Middle frontal gyrus (tissue), 1 donor: ENCODE results near the gene RAB11FIP5.
"Not testable (repeated sequence)": the region's sequence is repeated elsewhere in the genome, so short reads cannot be mapped to it uniquely, and the experiment has no call there.

Source experiments
- DNase-seq: peaks from one replicate; pipeline ENCODE4 v3.0.0-alpha.2; 2015; ENCODE audit warnings: low spot score; ENCODE audit errors: extremely low spot score

Gene RAB11FIP5

DNA sequence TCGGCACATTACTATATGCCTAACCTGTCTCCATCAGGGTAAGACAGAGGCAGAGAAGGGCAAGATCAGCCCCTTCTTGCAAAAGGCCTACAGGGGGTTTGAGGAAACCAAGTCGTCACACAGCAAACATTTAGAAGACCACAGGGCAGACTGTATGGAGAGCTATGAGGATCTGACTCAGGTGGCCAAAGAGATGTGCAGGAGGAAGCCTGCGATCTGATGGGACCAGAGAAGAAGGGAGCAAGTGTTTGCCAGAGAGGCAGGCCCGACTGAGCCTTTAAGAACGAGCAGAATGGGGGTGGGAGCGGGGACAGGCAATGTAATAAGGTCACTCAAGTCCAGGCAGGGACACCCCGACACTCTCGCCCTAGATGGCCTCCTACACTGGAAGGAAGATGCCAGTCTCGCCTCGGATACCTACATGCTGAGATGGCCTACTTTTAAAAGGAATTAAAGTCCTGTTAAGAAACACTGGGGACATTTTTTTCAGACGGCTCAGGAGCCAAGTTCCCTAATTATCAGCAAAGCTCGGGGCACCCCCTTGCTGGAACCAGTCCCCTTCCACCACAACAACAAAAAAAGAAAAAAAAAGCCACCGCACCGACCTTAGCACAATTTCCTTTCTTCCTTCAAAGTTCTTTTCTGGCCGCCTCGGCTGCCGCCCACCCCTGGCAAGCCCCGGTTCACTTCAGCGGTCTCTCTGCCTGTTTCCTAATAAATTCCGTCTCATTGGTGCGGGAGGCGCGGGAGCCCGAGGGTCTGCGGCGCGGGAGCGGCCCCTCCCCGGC is 42.7 kb downstream of the RAB11FIP5 start:
- DNase-seq, result no peak

DNA sequence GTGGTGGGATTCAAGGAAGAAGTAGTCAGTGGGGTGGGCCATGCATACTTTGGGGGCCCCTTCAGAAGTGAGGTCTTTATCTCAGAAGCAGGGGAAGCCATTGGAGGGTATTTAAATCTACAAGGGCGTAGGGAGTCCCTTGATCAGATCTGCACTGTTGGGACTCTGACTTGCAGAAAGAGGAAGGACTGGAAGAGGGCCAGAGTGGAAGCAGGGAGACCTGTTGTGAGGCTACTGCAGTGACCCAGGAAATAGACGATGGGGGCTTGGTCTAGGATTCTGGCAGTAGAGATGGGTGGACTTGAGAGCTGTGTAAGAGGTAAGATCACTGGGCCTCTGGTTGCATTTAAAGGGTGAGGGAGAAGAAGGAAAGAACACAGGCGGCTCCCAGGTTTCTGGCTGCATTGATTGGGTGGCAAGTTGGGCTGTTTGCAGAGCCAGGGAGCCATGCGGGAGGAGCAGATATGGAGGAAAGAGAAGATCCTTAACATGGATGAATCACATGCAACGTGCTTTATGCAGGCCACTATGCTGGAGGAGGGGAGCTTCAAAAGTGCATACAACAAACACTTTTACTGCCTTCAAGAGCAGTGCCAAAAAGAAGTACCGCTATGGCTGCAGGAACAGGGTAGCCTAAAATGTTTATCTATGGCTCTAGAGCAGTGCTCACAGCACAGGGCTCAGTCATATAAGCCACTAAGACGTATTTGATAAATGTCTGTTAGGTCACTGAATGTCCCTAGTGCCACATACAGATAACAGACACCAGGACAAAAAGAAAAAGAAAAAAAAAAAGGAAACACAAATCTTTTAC is 43.5 kb downstream of the RAB11FIP5 start:
- DNase-seq, result no peak

DNA sequence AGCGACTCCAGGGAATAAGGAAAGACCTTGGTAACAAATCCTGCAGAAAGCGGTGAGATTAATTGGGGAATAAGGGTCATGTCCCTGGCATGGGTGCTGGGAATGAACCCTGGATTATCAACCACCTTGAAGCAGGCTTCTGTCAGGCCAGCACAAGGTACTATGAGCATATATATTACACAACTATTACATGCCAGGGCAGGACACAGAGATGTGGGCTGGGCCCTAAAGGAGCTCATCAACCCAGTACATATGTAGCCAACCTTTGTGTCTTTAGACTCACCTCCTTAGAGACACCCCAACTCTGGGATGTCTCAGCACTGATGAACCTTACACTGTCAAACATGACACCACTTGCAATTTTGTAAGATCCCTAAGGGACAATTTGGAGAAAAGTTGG is 44.6 kb downstream of the RAB11FIP5 start:
- no peak for DNase-seq

DNA sequence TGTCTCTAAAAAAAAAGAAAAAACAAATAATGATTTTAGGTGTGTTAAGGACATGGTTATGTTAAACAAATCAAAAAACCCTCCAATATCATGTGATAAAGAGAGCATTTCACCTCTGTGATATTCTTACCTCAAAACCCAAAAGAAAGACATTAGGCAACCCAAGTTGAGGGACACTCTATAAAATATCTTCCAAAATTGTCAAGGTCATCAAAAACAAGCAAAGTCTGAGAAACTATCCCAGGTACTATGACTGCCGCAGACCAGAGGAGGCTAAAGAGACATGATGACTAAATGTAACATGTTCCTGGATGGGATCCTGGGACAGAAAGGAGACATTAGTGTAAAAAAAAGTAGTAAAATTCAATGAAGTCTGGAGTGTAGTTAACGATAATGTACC is 45.7 kb downstream of the RAB11FIP5 start:
- DNase-seq, result no peak

DNA sequence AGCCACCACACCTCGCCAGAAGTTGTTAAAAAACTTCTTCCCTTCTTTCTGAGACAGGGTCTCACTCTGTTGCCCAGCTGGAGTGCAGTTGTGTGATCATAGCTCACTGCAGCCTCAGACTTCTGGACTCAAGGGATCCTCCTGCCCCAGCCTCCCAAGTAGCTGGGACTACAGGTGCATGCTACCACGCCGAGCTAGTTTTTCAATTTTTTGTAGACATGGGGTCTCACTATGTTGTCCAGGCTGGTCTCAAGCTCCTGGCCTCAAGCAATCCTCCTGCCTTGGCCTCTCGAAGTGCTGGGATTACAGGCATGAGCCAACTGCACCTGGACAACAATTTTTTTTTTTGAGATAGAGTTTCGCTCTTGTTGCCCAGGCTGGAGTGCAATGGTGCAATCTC is 47.7 kb downstream of the RAB11FIP5 start:
- DNase-seq, result not testable (repeated sequence)

DNA sequence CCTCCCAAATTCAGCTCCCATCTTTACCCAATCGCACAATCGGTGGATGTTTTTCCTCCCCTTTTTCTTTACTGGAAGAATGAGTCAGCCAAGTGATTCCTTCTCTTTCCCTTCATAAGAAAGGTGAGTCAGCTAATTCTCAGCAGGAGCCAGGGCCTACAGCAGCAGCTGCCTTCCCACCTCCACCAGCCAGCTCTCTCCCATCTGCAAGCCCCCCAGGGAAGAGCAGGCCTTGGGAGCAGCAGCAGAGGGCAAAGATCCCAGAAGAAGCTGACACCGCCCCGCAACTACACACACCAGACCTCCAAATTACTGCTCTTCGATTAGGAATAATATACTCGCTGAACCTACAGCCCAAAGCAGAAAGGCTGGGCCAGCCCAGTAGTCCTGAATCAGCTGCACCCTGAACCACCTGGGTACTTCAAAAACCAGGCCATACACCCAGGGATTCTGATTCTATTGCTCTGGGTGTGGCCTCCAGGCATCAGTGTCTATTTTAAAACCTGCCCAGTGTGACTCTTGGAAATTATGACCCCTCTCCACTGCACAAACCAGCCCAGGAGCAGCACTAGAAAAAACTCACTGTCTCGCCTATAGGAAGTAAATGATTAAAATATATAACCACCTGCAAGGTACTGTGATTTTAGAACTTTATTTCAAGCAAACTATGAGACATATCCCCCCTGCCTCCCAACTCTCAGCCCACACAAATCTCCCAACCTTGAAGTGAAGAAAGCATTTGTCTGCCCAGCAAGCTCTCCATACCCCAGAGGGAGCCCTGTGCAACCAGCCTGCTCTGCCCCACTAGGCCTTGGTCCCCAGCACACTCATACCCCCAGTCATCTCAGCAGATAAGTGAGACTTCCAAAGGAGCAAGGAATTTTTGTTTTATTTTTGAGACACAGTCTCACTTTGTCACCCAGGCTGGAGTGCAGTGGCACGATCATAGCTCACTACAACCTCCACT is 48.6 kb downstream of the RAB11FIP5 start:
- no peak for DNase-seq

DNA sequence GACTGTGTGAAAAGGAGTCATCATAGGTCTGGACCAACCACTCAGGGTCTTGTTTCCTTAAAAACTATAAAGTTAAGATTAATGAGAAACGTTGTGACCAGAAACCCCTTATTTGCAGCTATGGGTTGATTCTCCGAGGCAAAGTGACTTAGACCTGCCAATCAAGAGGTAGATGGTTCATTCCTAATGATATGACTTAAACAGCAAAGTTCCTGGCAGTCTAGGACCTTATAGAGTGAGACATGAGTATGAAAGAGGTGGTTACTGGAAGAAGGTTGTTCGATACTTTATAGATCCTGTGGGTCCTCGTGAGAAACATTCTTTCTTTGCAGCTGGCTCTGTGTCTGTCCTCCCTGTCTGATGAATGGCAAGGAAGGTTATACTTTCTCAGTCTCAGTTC is 49.3 kb downstream of the RAB11FIP5 start:
- no peak for DNase-seq

DNA sequence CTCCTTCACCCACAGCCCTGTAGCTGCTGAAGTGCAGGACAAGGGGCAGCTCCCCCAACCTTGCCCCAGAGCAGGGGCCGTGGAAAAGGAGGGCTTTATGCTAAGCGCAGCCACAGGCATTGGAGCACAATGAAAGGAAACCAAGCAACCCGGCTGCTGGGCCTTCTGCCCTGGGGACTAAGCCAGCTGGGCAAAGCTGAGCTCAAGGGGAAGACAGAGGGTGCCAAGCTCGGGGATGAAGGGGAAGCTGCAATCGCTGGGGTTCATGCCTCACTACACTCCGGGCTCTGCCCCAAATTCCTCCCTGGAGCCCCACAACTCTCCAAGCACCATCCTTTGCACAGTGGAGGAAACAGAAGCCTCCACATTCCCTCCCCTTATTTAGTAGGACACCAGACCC is 53.6 kb downstream of the RAB11FIP5 start:
- no peak for DNase-seq

DNA sequence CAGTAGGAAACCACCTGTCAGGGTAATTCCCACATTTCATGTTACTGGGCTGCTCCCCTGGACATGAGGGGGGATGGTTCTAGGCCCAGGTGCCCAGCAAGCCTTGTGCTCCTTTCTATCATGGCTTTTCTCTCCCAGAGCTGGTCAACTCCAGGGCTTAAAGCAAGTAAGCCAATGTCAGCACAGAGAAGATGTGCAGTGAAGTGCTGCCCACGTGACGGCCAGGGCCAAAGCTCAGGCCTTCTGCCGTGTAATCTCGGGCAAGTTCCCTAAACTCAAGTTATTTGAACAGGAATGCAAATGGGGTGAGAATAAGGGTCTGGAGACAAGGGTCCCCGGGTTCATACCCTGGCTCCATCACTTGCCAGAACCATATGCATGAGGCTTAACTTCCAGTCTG is 57.8 kb downstream of the RAB11FIP5 start:
- no peak for DNase-seq

DNA sequence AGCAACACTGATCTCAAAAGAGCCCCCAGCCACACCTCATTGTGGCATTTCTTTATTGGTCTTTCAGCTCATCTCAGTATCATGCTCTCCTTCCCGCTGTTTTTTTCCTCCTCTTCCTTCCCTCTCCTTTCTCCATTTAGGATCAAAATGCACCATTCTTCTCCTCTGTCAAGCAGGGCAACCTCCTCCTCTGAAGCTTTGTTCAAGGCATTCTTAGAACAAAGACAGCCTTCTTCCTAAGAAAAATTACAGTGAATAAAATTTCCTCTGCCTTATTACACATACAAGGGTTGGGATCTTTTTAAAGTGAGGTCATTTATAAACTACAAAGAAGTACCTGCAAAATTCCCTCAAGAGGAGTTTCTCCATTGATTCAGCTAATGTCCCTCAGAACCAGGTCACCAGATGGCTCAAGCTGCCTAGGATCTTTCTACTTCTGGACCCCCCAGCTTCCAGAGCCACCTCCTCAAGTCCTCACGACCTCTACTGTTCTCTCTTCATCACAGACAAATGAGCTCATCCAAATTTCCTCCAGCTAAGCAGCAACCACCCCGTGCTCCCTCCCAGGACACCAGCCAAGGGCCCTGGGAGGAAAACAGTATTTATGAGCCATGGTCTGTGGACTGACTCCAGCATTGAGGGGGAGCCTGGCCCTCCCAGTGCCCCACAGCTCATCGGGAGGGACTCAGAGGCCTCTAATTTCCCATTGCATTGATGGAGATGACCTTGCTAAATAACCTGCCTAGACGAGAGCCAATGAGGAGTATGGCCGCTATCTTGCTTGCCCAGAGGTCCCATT is 59.2 kb downstream of the RAB11FIP5 start:
- DNase-seq, result no peak

DNA sequence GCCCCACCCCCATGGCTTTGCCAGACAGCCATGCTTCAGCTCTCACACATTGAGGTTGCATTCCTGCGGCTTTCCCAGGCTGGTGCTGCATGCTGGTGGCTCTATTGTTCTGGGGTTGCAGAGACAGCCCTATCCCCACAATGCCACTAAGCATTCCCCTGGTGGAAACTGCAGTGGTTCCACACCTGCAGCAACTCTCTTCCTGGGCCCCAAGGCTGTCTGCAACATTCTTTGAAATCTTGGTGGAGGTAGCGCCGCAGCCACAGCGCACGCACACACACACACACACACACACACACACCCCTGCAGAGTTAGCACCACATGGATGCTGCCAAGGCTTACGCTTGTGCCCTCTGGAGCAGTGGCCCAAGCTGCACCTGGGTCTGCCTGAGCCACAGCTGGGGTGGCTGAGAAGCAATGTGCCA is 62.6 kb downstream of the RAB11FIP5 start:
- no peak for DNase-seq

DNA sequence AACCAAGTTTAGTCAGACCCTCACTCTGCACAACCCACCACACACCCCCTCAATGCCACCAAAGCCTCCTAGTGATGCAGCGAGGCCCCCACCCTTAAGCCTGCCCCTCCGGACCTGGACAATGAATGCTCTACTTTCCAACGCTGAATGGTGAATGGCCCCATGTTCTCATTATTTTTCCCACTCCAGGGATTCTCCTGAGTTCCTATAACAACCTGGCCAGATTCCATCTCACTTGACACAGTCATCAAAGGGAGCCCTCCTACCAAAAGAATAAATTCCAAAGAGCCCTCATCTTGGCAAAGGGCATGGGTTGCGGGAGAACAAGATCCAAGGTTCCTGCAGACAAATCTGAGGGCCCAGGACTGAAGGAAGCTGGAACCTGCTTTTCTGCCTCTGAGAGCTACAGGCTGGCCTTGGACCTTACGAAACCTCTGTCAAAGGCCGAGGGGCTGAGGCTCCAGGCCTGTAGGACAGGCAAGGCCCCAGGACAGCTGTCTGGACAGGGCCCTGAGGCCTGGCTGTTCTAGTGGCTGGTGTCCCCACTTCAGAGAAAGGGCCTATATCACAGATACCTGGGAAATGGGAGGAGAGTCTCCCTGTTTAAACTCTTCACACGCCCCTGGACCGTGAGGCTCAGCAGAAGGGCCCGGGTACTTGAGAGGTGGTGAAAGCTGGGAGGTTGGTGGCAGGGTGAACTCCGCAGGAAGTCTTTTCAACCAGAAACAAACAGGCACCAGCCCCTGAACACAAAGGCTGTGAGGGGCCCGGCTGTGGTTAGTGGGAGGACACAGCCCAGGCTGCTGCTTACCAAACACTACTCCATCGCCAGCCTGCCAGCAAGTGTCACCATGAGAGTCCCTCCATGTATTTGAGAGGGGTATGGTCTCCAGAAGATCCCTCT is 68.6 kb downstream of the RAB11FIP5 start:
- DNase-seq, result no peak

DNA sequence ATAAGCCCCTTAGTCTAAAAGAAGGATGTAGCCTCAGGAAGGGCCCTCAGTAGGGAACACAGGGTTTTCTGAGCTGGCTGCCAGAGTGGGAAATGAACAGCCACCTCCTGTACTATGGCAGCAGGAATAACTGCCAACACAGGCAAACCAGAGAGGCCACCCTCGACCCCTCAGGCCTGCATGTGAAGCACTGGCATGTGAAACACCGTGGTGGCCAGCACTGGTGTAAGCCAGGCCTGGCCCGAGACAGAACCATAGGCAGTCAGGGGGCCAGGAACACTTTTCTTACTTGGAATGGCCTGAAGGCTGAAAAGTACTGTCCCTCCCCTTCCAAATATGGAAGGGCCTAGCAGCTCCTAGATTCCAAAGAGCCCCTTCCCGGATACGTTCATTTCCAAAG is 69.5 kb downstream of the RAB11FIP5 start:
- DNase-seq, result no peak

DNA sequence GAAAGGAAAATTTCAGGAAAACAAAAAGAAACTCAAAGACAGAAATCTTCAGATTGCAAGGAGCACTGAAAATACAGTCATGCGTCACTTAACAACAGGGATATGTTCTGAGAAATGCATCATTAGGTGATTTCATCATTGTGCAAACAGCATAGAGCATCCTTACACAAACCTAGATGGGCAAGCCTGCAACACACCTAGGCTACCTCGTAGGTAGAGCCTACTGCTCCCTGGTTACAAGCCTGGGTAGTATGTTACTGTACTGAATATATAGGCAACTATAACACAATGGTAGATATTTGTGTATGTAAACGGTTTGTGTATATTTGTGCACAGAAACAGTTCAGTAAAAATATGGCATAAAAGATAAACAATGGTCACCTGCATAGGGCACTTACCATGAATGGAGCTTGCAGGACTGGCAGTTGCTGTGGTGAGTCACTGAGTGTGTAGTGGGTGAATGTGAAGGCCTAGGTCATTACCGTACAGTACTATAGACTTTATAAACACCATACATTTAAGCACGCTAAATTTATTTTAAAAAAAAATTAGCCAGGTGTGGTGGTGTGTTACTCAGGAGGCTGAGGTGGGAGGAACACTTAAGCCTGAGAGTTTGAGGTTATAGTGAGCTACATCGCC is 74.7 kb downstream of the RAB11FIP5 start:
- no peak for DNase-seq

DNA sequence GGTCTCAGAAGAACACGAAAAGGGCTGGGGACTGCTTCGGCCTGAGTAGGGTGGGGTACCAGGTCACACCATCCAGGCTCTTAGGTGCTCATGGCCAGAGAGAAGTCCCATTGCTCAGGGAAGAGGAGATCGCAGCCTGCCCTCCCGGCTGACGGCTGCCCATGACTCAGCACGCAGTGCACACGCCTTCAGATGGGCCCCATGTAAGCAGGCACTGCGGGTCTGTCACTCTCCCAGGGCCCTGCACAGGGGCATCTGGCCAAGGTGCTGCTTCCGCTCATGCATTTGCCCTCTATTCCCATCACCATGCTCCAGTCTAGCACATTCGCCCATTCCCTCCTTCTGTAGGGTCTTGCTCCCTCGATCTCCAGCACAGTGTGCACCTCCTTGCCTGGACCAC is 76.0 kb downstream of the RAB11FIP5 start:
- DNase-seq, result no peak

DNA sequence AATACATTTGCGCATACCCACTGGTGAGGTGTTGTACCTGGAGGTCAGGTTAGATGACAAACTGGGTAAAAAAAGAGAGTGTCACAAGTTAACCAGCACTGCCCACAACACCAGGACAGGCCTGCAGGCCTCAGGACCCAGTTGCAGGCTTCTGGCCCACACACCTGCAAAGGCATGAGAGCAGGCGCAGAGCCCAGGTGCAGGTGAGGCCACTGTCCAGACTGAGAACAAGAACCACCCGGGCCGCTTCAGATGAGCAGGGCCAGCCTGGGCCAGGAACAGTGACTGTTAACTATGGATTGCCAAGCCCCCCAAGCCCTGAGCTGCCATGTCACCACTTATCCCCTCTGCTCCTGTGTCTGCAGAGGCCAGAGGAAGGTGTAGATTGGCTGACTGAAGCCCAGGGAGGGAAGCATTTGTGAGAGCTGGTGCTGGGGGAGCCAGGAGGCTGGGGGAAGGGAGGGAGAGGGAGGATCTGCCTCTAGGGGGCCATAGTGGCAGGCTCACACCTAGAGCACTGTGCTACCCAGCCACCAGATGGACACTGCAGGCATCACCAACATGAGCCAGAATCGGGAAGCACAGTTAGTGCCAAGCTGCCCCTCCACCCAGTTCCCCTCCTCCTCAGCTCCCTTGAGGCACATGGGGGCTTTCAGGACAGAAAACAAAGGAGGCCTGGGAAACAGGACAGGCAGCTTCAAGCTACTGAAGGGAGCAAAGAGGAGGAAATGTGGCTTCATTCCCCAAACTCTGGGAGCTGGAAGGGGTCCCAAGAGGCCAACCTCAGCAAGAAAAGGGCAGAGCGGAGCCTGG is 76.6 kb downstream of the RAB11FIP5 start:
- no peak for DNase-seq

DNA sequence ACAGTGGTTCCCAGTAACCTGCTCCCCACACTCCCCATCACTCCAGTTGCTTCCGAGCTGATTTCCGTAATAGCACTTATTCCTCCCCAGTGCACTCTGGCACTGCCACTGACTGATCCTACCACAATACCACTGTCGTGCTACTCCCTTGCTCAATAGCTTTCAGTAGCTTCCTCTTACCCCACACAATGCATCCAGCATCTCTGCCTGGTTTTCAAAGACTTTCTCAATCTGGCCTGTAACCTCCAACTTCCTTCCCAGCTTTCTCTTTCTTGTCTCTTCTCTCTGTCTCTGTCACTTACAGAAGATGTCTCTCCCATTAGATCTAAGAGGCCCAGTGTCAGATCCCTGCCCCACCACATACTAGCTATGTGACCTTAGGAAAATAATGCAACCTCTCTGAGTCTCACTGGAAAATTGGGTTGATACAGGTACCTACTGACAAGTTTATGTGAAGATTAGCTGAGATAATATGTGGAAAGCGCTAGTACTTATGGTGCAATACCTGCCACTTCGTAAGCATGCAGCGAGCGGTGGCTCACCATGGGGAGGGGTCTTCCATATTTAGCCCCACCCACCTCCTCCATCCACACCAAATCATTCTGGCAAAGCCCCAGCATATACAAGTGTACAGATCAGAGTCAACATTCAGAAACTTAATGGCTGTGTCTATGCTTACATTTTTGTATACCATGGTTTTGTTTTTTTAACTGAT is 77.9 kb downstream of the RAB11FIP5 start:
- no peak for DNase-seq
